GM18870 (cell line): ENCODE data around the gene DNA2.
A peak's percentile ranks its signal among the peaks of the same experiment; 100 is the strongest.

ENCODE experiments used
- ATAC-seq: cut with Tn5 transposase; IDR thresholded peaks from one replicate; pipeline ENCODE4 v1.9.1; 2021; ENCODE audit warnings: moderate library complexity; ENCODE audit not compliant: unreplicated experiment

Gene DNA2

DNA sequence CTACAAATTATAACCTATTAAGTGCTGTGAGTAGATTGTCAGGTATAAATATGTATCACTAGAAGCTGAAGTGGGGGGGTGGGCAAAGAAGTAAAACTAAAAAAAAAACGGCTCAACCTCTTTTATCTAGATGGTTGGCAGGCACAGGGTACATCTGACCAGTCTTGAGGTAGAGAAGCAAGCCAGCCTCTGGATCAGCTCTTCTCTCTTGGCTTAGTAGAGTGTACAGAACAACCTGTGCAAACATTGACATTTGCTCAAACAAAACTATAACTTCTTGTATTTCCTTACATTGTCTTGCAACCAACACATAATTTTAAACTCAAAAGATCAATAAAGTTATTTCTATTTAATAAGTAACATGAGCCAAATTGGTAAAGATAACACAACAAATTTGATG, 25.6 kb downstream of the DNA2 start:
- ATAC-seq: no peak

GRCh38 chr10:68442971-68443370, 28.8 kb downstream of the DNA2 start:
- ATAC-seq: no peak

- no peak for ATAC-seq
Measured at GRCh38 chr10:68440898-68441297, 30.9 kb downstream of the DNA2 start.

DNA sequence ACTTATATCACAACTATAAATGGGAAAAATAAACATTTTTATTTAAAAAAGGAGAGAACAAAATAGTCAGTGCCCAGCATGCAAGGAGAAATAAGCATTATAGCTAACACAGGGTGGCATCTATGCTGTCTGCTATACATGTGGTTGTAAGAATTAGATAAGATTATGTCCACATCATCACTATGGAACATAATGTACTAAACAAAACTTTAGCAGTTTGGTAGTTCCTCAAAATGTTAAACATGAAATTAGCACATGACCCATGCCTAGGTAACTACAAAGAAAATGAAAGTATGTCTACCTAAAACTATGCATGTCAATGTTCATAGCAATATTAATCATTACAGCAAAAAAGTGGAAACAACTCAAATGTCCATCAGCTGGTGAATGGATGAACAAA, 36.0 kb downstream of the DNA2 start:
- ATAC-seq: no peak

- no peak for ATAC-seq
Measured at GRCh38 chr10:68434657-68435056, 37.1 kb downstream of the DNA2 start.

GRCh38 chr10:68428396-68429104, 43.2 kb downstream of the DNA2 start:
- ATAC-seq: no peak

GRCh38 chr10:68424454-68425014, 47.2 kb downstream of the DNA2 start:
- ATAC-seq: no peak

GRCh38 chr10:68423522-68423921, 48.3 kb downstream of the DNA2 start:
- no peak for ATAC-seq

GRCh38 chr10:68419376-68419775, 52.4 kb downstream of the DNA2 start:
- no peak for ATAC-seq

GRCh38 chr10:68408898-68409518, 62.8 kb downstream of the DNA2 start:
- no peak for ATAC-seq

- ATAC-seq: peak; percentile 71
Measured at GRCh38 chr10:68406815-68407548, 64.8 kb downstream of the DNA2 start, which contains the start of gene RUFY2. TSS of gene RUFY2 (minus strand) at chr10:68407277. CDS start at chr10:68407189, 88 bp downstream.

- ATAC-seq: peak; percentile 25
Measured at GRCh38 chr10:68406111-68406814, 65.5 kb downstream of the DNA2 start.

- no peak for ATAC-seq
Measured at GRCh38 chr10:68403701-68404100, 68.1 kb downstream of the DNA2 start.

DNA sequence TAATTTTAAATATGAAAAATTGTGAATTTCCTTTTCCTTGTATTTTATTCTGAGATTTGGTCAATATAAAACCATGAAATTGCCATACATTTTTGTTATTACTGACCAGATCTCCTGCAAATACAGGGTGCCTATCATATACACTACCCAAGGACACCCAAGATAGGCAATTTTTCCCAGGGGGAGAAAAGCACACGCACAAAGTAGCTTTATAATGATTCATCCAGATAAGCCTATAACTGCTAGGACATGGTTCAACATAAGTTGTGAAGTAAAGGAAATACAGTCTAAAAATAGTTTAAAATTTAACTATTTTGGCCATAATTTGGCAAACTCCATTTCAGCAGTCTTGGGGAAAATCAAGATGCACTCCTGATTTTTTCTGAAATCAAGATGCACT, 69.5 kb downstream of the DNA2 start:
- no peak for ATAC-seq

GRCh38 chr10:68397005-68397404, 74.8 kb downstream of the DNA2 start:
- no peak for ATAC-seq

GRCh38 chr10:68385740-68386139, 86.0 kb downstream of the DNA2 start:
- no peak for ATAC-seq

GRCh38 chr10:68371604-68372003, 100.2 kb downstream of the DNA2 start:
- ATAC-seq: no peak

- no peak for ATAC-seq
Measured at GRCh38 chr10:68367121-68367520, 104.7 kb downstream of the DNA2 start.

- no peak for ATAC-seq
Measured at GRCh38 chr10:68366600-68366999, 105.2 kb downstream of the DNA2 start.

GRCh38 chr10:68365611-68366010, 106.2 kb downstream of the DNA2 start:
- ATAC-seq: no peak
